Epithelial cell of esophagus (primary cell): ENCODE data around the gene GALP.

Experiments used
- DNase-seq: peaks from one replicate; pipeline ENCODE4 v3.0.0; 2010; ENCODE audit warnings: low read depth
- H3K4me3 ChIP-seq: 2 replicates; pipeline ENCODE4 v1.5.1; 2011; ENCODE audit warnings: mild to moderate bottlenecking, low read length, control low read depth
- CTCF ChIP-seq: IDR thresholded peaks from 2 replicates; pipeline ENCODE4 v1.5.1; 2011; ENCODE audit warnings: low read depth, mild to moderate bottlenecking, low read length, control low read depth, inconsistent platforms; ENCODE audit not compliant: insufficient read depth; ENCODE audit errors: missing control alignments

Gene GALP

GRCh38 chr19:56136362-56136761 lies 39.4 kb upstream of the GALP start:
- no peak overlapping the region for H3K4me3 ChIP-seq
- no peak for TF ChIP-seq CTCF
- no peak for DNase-seq

- no peak for TF ChIP-seq CTCF
- no peak overlapping the region for H3K4me3 ChIP-seq
- no peak for DNase-seq
These were observed 38.4 kb upstream of the GALP start for GRCh38 chr19:56137405-56137804.

GRCh38 chr19:56138069-56138468 lies 37.7 kb upstream of the GALP start:
- TF ChIP-seq CTCF, result no peak
- no peak for DNase-seq
- no peak overlapping the region for H3K4me3 ChIP-seq

GRCh38 chr19:56139847-56140582 lies 35.8 kb upstream of the GALP start:
- TF ChIP-seq CTCF, result no peak
- no peak for DNase-seq
- H3K4me3 ChIP-seq, result peak overlapping the region; percentile 61

GRCh38 chr19:56140583-56141416 lies 35.0 kb upstream of the GALP start, which contains the start of gene ZNF444:
Gene ZNF444, plus strand, starts transcription at chr19:56141287. Its CDS starts 5,625 bp downstream, at chr19:56146912.
- TF ChIP-seq CTCF, result no peak
- H3K4me3 ChIP-seq, result peak within 1 kb of the TSS; percentile 61
- DNase-seq, result peak; percentile 99

GRCh38 chr19:56141417-56141993 lies 34.3 kb upstream of the GALP start:
- no peak for DNase-seq
- H3K4me3 ChIP-seq, result peak overlapping the region; percentile 61
- TF ChIP-seq CTCF, result no peak
